Activated CD8-positive, alpha-beta T cell treated with anti-CD3 and anti-CD28 coated beads for 36 hours (primary cell): ENCODE results near the gene CDC42EP4. TPM values are rescaled to one million over a fixed set of nuclear protein-coding genes. Genes with fewer than 3 reads are reported as not detected.

Source experiments
- ATAC-seq: fragments of 200-7000 bp; cut with Tn5 transposase; one replicate; pipeline ENCODE4 v1.10.0; 2021; ENCODE audit warnings: mild to moderate bottlenecking, moderate library complexity
- CTCF ChIA-PET: fragments of 350-600 bp; sonication (Branson Sonifier 250); formaldehyde crosslinking; loops from one replicate; lab custom pipeline; 2021; ENCODE audit warnings: antibody characterized with exemption; lab: Charles Lee
- POLR2A ChIA-PET: fragments of 350-600 bp; sonication (Branson Sonifier 250); formaldehyde crosslinking; loops from one replicate; lab custom pipeline; 2021; ENCODE audit warnings: antibody characterized with exemption; lab: Charles Lee
- DNase-seq: peaks from one replicate; pipeline ENCODE4 v3.0.0-alpha.2; 2020
- H3K27ac Mint-ChIP-seq: one replicate; pipeline ENCODE4 v1.8.0; 2021; ENCODE audit warnings: mild to moderate bottlenecking, mixed read lengths
- H3K27me3 Mint-ChIP-seq: one replicate; pipeline ENCODE4 v1.8.0; 2021; ENCODE audit warnings: mixed read lengths
- H3K36me3 Mint-ChIP-seq: one replicate; pipeline ENCODE4 v1.8.0; 2021; ENCODE audit warnings: low read depth, mixed read lengths
- H3K4me1 Mint-ChIP-seq: one replicate; pipeline ENCODE4 v1.8.0; 2021; ENCODE audit warnings: low read depth, mixed read lengths
- H3K4me3 Mint-ChIP-seq: one replicate; pipeline ENCODE4 v1.8.0; 2021; ENCODE audit warnings: mild to moderate bottlenecking, moderate library complexity, mixed read lengths
- H3K9me3 Mint-ChIP-seq: one replicate; pipeline ENCODE4 v1.8.0; 2021; ENCODE audit warnings: mixed read lengths
- intact Hi-C: fragments of 100-400 bp; cut with micrococcal nuclease; formaldehyde crosslinking; loops from one replicate; pipeline ENCODE4 v1.10.0; 2022
- total RNA-seq, 2 experiments: library from RNA; stranded (reverse); gene quantifications; one replicate each; pipeline ENCODE4 v1.2.3, GENCODE V29; 2021
- TF ChIP-seq, protein P1 (sequence below): fragments of 200-600 bp; IDR thresholded peaks from one replicate; pipeline ENCODE4 v1.8.0; 2022; ENCODE audit warnings: antibody characterized with exemption, mild to moderate bottlenecking

CDC42EP4 gene
- total RNA-seq, 2 experiments from 2014 or later = 0.72 to 1.1 TPM

DNA sequence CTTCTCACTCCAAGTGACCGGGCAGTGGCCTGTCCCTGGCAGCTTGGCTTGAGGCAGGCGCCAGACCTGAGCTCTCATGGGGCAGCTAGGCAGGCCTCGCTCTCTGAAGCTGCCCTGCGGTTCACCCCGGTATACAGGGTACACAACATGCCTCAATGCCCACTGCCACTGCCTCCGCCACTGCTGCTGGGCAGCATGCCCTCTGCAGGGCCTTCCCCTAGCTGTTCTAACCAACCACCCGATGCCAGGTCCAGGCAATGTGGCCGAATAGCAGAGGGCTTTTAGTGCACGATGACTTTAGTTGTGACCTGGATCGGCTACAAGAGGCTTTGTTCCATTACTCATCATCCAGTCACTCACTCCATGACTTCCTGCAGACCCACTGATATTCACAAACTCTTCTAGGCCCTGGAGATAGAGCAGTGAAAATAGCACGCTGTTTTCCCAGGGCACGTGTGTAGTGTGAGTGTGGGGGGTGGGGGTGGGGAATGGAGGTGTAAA is 19.7 kb downstream of the CDC42EP4 start:
- no peak for ATAC-seq
- Mint-ChIP-seq H3K4me1 (peaks cover 10% of the 10 kb centered on the region), H3K36me3 (no peaks in the 10 kb centered on the region), H3K27me3 (peaks cover 4% of the 10 kb centered on the region), H3K4me3 (no peak overlapping the region), H3K27ac (no peak overlapping the region), H3K9me3 (no peaks in the 10 kb centered on the region)
- CTCF ChIA-PET = interaction anchor here (1.9 kb wide), 1 partner anchor 78 kb away, joined by 7 read pairs; no protein-coding TSS in a partner anchor
- TF ChIP-seq, protein P1, sequence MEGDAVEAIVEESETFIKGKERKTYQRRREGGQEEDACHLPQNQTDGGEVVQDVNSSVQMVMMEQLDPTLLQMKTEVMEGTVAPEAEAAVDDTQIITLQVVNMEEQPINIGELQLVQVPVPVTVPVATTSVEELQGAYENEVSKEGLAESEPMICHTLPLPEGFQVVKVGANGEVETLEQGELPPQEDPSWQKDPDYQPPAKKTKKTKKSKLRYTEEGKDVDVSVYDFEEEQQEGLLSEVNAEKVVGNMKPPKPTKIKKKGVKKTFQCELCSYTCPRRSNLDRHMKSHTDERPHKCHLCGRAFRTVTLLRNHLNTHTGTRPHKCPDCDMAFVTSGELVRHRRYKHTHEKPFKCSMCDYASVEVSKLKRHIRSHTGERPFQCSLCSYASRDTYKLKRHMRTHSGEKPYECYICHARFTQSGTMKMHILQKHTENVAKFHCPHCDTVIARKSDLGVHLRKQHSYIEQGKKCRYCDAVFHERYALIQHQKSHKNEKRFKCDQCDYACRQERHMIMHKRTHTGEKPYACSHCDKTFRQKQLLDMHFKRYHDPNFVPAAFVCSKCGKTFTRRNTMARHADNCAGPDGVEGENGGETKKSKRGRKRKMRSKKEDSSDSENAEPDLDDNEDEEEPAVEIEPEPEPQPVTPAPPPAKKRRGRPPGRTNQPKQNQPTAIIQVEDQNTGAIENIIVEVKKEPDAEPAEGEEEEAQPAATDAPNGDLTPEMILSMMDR = no peak
- DNase-seq = no peak
- intact Hi-C loops = no loop called here
- POLR2A ChIA-PET = no interaction called here

DNA sequence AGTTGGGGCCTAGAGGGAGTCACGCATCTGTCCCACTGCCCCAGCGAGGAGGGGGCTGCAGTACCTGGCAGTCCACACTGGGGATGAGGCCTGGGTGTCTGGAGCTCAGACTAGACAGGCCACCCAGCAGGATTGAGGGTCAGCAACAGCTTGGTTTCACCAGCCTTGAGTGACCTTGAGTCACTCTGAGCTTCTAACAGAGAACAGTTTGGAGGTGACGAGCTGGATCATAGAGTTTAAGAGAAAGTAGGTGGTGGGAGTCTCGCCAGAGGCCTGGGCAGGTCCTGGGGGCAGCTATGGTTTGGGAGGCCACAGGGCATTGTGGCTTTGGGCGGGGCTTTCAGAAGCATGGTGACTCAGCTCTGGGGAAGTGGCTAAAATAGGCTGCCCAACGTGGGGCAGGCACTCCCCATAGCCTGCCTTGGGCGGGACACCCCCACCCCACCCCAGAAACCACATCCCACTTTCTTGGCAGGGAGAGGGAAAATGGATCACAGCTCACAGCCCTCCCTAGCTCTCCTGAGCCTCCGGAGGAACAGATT is 20.5 kb downstream of the CDC42EP4 start:
- Mint-ChIP-seq H3K9me3 (no peaks in the 10 kb centered on the region), H3K27me3 (peaks cover 4% of the 10 kb centered on the region), H3K4me1 (peaks cover 10% of the 10 kb centered on the region), H3K4me3 (no peak overlapping the region), H3K27ac (no peak overlapping the region), H3K36me3 (no peaks in the 10 kb centered on the region)
- ATAC-seq (peak; percentile 37), DNase-seq (peak; percentile 13)
- intact Hi-C loops = no loop called here
- TF ChIP-seq, protein P1 = no peak
- POLR2A ChIA-PET = no interaction called here
- CTCF ChIA-PET = interaction anchor here (1.8 to 1.9 kb wide), 2 partner anchors 35 to 79 kb away, joined by 6 to 7 read pairs; no protein-coding TSS in a partner anchor

DNA sequence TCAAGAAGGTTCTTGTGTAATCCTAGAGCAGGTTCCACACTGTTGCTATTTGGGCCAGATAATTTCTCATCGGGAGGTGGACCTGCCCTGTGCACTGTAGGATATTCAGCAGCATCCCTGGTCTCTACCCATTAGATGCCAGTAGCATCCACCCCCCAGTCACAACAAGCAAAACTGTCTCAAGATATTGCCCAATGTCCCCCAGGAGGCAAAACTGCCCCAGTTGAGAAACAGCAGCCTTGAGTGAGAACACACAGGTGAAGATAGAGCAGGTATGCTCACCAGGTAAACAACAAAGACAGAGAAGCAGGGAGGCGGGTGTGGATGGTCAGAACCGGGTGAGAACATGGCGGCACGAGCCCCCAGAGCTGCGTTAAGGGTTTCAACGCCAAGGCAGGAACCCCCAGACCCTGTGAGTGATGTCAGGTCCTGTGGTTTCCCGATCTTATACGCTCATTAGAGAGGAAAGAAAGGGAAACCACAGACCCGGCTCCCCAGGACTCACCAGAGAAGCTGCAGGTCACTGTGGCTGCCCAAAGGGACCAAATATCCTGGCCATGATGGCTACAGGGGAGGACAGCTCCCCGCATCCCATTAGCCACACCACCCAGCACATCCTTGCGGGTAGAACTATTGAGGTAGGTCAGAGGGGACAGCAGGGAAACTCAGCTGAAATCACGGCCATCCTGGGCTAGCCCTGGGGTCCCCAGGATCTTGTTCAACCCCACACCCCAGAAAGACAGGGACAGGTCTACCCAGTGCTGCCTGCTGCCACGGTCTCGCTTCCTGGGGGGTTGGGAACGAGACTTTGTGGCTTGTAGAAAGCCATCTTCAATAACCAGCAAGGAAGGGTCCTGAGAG is 21.2 kb downstream of the CDC42EP4 start:
- TF ChIP-seq, protein P1 = no peak
- no peak overlapping the region for H3K27ac Mint-ChIP-seq
- CTCF ChIA-PET = interaction anchor here (1.8 to 1.9 kb wide), 2 partner anchors 34 to 79 kb away, joined by 6 to 7 read pairs; no protein-coding TSS in a partner anchor
- H3K27me3 Mint-ChIP-seq = peaks cover 4% of the 10 kb centered on the region
- intact Hi-C loops = no loop called here
- no peak overlapping the region for H3K4me3 Mint-ChIP-seq
- peaks cover 10% of the 10 kb centered on the region for H3K4me1 Mint-ChIP-seq
- no peak for ATAC-seq
- DNase-seq = no peak
- H3K9me3 Mint-ChIP-seq = no peaks in the 10 kb centered on the region
- H3K36me3 Mint-ChIP-seq = no peaks in the 10 kb centered on the region
- POLR2A ChIA-PET = no interaction called here

DNA sequence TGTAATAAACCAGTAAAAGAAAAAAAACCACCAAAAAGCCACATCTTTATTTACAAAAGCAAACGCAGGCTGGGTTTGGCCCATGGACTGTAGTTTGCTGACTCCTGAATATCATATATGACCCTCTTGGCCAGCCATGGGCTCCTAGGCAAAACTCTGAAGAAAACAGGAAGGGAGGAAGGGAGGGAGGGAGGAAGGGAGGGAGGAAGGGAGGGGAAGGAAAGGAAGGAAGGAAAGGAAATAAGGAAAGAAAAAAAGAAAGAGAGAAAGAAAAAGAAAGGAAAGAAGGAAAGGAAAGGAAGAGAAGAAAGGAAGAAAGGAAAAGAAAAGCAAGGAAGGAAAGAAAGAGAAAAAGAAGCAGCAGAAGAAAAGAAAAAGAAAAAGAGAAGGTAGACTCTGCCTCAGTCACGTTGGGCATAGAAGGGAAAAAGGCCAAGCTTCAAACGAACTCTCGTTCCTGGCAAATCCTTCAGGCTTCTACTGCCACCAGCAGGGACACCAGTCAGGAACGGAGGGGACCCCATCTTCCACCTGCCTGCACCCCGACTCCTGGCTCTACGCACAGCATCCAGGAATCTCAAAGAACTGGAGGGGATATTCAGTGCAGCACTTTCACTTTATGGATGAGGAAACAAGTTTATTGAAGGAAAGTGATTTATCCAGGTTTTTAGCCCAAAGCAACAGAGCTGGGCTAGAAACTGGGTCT is 22.1 kb downstream of the CDC42EP4 start:
- Mint-ChIP-seq H3K27ac (no peak overlapping the region), H3K9me3 (no peaks in the 10 kb centered on the region), H3K27me3 (peaks cover 4% of the 10 kb centered on the region), H3K4me1 (peaks cover 10% of the 10 kb centered on the region), H3K4me3 (no peak overlapping the region), H3K36me3 (no peaks in the 10 kb centered on the region)
- ChIA-PET POLR2A (no interaction called here), CTCF (interaction anchor here (1.8 kb wide), 1 partner anchor 33 kb away, joined by 6 read pairs; no protein-coding TSS in a partner anchor)
- ATAC-seq (no peak), DNase-seq (no peak)
- intact Hi-C loops = no loop called here
- TF ChIP-seq, protein P1 = no peak
